GM12873 (cell line): ENCODE results near the gene DHRS4.

ENCODE experiments used
- TF ChIP-seq, protein P1 (sequence below): IDR thresholded peaks from 2 replicates; pipeline ENCODE4 v1.5.1; 2012; ENCODE audit warnings: low read depth, mild to moderate bottlenecking, moderate library complexity, low read length, control low read depth; ENCODE audit not compliant: insufficient read depth; ENCODE audit errors: missing control alignments

Gene DHRS4

DNA sequence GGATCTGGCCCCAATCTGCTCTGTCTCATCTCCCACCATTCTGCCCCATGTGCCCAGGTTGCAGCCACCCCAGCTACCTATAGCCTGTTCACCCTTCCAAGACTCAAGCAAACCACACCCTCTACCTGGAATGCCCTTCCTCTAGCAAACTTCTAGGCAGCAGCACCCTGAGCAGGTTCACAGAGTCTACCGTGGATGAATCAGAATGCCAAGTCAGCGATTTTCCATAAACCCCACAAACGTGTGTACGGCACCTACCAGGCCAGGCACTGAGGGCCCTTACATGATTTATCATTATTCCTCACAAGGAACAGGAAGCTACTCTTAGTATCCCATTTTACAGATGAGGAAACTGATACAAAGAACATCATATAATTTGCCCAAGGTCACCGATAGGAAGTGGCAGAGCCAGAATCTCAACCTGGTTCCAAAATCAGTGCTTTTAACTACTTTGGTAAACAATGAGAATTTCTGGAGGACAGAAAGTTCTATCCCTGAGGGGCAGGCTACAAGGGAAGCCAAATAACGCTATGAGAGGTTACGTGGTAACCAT is 28.0 kb upstream of the DHRS4 start:
- TF ChIP-seq, protein P1, sequence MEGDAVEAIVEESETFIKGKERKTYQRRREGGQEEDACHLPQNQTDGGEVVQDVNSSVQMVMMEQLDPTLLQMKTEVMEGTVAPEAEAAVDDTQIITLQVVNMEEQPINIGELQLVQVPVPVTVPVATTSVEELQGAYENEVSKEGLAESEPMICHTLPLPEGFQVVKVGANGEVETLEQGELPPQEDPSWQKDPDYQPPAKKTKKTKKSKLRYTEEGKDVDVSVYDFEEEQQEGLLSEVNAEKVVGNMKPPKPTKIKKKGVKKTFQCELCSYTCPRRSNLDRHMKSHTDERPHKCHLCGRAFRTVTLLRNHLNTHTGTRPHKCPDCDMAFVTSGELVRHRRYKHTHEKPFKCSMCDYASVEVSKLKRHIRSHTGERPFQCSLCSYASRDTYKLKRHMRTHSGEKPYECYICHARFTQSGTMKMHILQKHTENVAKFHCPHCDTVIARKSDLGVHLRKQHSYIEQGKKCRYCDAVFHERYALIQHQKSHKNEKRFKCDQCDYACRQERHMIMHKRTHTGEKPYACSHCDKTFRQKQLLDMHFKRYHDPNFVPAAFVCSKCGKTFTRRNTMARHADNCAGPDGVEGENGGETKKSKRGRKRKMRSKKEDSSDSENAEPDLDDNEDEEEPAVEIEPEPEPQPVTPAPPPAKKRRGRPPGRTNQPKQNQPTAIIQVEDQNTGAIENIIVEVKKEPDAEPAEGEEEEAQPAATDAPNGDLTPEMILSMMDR, result no peak

GRCh38 chr14:23926543-23926942 is 27.0 kb upstream of the DHRS4 start:
- TF ChIP-seq, protein P1, result no peak

DNA sequence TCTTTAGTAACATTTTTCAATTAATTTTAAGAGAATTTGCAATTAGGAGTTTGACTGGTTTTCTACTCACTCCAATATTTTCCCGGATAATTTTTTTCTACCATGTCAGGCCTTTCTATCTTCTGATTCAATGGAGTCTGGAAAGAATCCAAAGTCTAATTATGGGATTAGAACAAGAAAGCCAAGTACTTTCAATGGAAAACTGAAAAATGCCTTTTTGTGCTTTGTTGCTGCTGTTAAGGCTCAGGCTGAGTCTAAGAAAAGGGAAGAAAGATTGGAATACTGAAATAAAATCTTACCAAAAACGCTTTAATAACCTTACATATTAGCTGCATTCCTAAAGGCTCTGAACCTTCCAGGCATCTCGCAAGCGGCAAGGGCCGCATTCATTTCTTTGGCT is 24.4 kb upstream of the DHRS4 start:
- TF ChIP-seq, protein P1, result no peak

- TF ChIP-seq, protein P1, result peak; percentile 98
These were observed 23.7 kb upstream of the DHRS4 start for GRCh38 chr14:23929822-23930294.

DNA sequence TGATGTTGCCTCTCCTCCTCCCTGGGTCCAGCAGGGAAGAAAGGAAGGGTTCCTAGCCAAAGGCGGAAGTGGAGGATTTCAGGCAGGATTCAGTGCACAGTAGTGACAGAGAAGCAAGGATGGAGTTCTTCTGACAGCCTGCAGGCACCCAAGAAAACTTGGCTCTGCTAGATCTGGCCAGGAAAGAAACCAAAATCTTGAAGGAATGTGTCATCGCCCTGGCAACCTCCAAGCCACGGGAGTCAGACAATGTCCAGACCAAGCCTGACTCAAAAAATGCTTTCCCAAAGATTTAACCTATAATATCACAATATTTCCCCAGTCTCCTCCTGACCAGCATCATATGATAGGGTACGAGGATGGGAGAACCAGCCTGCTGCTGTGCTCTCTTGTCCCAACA is 22.8 kb upstream of the DHRS4 start:
- TF ChIP-seq, protein P1, result no peak

GRCh38 chr14:23931721-23932289 is 21.8 kb upstream of the DHRS4 start:
- TF ChIP-seq, protein P1, result no peak

- TF ChIP-seq, protein P1, result no peak
These were observed 20.9 kb upstream of the DHRS4 start for GRCh38 chr14:23932639-23933038.
